ENCODE data around the gene BRF1.

DNA sequence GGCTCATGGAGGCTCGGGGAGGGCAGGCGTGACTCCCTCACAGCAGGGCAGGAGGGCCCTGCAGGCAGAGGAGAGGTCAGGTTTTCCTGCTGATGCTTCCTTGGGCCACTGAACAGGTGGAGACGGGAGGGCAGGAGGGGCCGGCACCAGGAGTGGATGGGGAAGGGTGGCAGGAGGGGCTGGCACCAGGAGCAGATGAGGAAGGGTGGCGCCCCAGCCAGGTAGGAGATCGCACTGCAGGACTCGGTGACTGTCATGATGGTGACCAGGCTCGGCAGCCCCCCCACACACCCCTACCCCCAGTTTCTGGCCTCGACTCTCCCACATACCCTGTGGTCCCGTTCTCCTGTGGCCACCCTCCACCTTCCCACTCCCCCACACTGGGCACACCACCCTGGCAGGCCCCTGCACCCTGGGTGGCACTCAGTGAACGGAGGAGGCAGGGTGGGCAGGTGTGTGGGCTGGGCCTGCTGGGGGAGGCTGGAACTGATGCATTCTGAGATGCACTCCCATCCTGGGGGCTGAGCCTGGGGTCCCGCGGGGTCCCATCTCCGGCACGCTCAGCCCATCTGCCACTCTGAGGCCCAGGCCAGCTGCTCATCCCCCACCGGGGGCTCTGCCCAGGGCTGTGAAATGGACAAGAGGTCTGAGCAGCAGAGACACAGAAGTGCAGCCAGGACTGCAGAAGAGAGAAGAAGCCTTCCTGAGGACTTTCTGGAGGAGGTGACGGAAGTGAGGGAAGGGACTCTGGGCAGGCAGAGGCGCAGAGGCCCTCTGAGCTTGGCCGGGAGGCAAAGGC lies 122.5 kb downstream of the BRF1 start:
- TF ChIP-seq EZH2 (IDR thresholded peaks at IDR 0.05) (no peak), POLR2AphosphoS5 (IDR thresholded peaks at IDR 0.05; ENCODE audit: borderline replicate concordance, low read depth, low read length) (no peak), FOXP2 (optimal IDR thresholded peaks at IDR 0.05; ENCODE audit: control extremely low read depth, extremely low read length, insufficient read depth) (no peak)

Measured in SK-N-MC (cell line).